Measurements from ENCODE around the gene TOMM70.
"Not testable (repeated sequence)": the region's sequence is repeated elsewhere in the genome, so short reads cannot be mapped to it uniquely, and the experiment has no call there.

The TOMM70 gene

GRCh38 chr3:100400780-100401673, at the start of gene TOMM70, which contains the start of gene LNP1:
TSS of gene TOMM70 (minus strand) at chr3:100401089. CDS start at chr3:100400949, 140 bp downstream.
TSS of gene LNP1 (plus strand) at chr3:100401539. CDS start at chr3:100429730, 28,191 bp downstream.
- DNase-seq = peak; percentile 94

GRCh38 chr3:100449214-100449613, 48.3 kb upstream of the TOMM70 start:
- DNase-seq = no peak

GRCh38 chr3:100448079-100448478, 47.2 kb upstream of the TOMM70 start:
- no peak for DNase-seq

GRCh38 chr3:100447067-100447466, 46.2 kb upstream of the TOMM70 start:
- DNase-seq = not testable (repeated sequence)

- DNase-seq = no peak
Measured at GRCh38 chr3:100443690-100444089, 42.8 kb upstream of the TOMM70 start.

GRCh38 chr3:100440895-100441294, 40.0 kb upstream of the TOMM70 start:
- DNase-seq = no peak

GRCh38 chr3:100438623-100438974, 37.7 kb upstream of the TOMM70 start:
- DNase-seq = no peak

- no peak for DNase-seq
Measured at GRCh38 chr3:100437721-100438622, 37.1 kb upstream of the TOMM70 start.

- DNase-seq = no peak
Measured at GRCh38 chr3:100436951-100437350, 36.1 kb upstream of the TOMM70 start.

- DNase-seq = no peak
Measured at GRCh38 chr3:100429187-100429716, 28.4 kb upstream of the TOMM70 start.

- no peak for DNase-seq
Measured at GRCh38 chr3:100427699-100428098, 26.8 kb upstream of the TOMM70 start.

- DNase-seq = no peak
Measured at GRCh38 chr3:100426067-100426682, 25.3 kb upstream of the TOMM70 start.

- no peak for DNase-seq
Measured at GRCh38 chr3:100425316-100425715, 24.4 kb upstream of the TOMM70 start.

GRCh38 chr3:100424261-100424660, 23.4 kb upstream of the TOMM70 start:
- DNase-seq = no peak

- DNase-seq = no peak
Measured at GRCh38 chr3:100423611-100424010, 22.7 kb upstream of the TOMM70 start.

- DNase-seq = no peak
Measured at GRCh38 chr3:100420885-100421284, 20.0 kb upstream of the TOMM70 start.

- DNase-seq = no peak
Measured at GRCh38 chr3:100419406-100419805, 18.5 kb upstream of the TOMM70 start.

- DNase-seq = no peak
Measured at GRCh38 chr3:100416863-100417262, 16.0 kb upstream of the TOMM70 start.

GRCh38 chr3:100416176-100416575, 15.3 kb upstream of the TOMM70 start:
- DNase-seq = no peak

- no peak for DNase-seq
Measured at GRCh38 chr3:100413613-100414012, 12.7 kb upstream of the TOMM70 start.

- DNase-seq = no peak
Measured at GRCh38 chr3:100412912-100413590, 12.2 kb upstream of the TOMM70 start.
